HG02571 (cell line): ENCODE data around the gene POLR2M.

ENCODE experiments used
- ATAC-seq: cut with Tn5 transposase; IDR thresholded peaks from one replicate; pipeline ENCODE4 v1.9.1; 2021; ENCODE audit warnings: mild to moderate bottlenecking, moderate library complexity; ENCODE audit not compliant: unreplicated experiment

POLR2M gene

GRCh38 chr15:57691082-57691481 is 15.4 kb upstream of the POLR2M start:
- ATAC-seq = no peak

GRCh38 chr15:57692709-57693108 is 13.8 kb upstream of the POLR2M start:
- ATAC-seq = no peak

- ATAC-seq = no peak
Observed at GRCh38 chr15:57694279-57694678, 12.2 kb upstream of the POLR2M start.

- no peak for ATAC-seq
Observed at GRCh38 chr15:57696146-57696545, 10.4 kb upstream of the POLR2M start.

GRCh38 chr15:57697588-57697987 is 8.9 kb upstream of the POLR2M start:
- ATAC-seq = no peak

- no peak for ATAC-seq
Observed at GRCh38 chr15:57698243-57698642, 8.3 kb upstream of the POLR2M start.

GRCh38 chr15:57698991-57699390 is 7.5 kb upstream of the POLR2M start:
- ATAC-seq = no peak

GRCh38 chr15:57703387-57703786 is 3.1 kb upstream of the POLR2M start:
- ATAC-seq = no peak

GRCh38 chr15:57704441-57704840 is 2.1 kb upstream of the POLR2M start:
- ATAC-seq = no peak

- no peak for ATAC-seq
Observed at GRCh38 chr15:57705746-57706404, 639 bp upstream of the POLR2M start.

- ATAC-seq = no peak
Observed at GRCh38 chr15:57708047-57708446, 1.5 kb downstream of the POLR2M start.

GRCh38 chr15:57718309-57718708 is 11.8 kb downstream of the POLR2M start:
- ATAC-seq = no peak

- ATAC-seq = no peak
Observed at GRCh38 chr15:57720867-57721266, 14.4 kb downstream of the POLR2M start.

- ATAC-seq = no peak
Observed at GRCh38 chr15:57726411-57726810, 19.9 kb downstream of the POLR2M start.

- no peak for ATAC-seq
Observed at GRCh38 chr15:57727031-57727430, 20.5 kb downstream of the POLR2M start.

- ATAC-seq = no peak
Observed at GRCh38 chr15:57728436-57728835, 21.9 kb downstream of the POLR2M start.

- ATAC-seq = no peak
Observed at GRCh38 chr15:57730876-57731275, 24.4 kb downstream of the POLR2M start.

- no peak for ATAC-seq
Observed at GRCh38 chr15:57731530-57732103, 25.1 kb downstream of the POLR2M start.

- no peak for ATAC-seq
Observed at GRCh38 chr15:57732526-57733331, 26.2 kb downstream of the POLR2M start.

GRCh38 chr15:57734860-57735259 is 28.3 kb downstream of the POLR2M start:
- no peak for ATAC-seq

- ATAC-seq = no peak
Observed at GRCh38 chr15:57735431-57735830, 28.9 kb downstream of the POLR2M start.

- no peak for ATAC-seq
Observed at GRCh38 chr15:57735891-57736290, 29.4 kb downstream of the POLR2M start.
